GM12891 (cell line): ENCODE data around the gene QPCTL.

ENCODE experiments used
- PAX5 ChIP-seq: IDR thresholded peaks from 2 replicates; pipeline ENCODE4 v1.6.1; 2011; ENCODE audit warnings: low read length, moderate library complexity, mild to moderate bottlenecking; ENCODE audit not compliant: insufficient read depth, severe bottlenecking
- POLR2A ChIP-seq: IDR thresholded peaks from 2 replicates; pipeline ENCODE4 v1.6.1; 2011; ENCODE audit warnings: low read depth, low read length, control low read depth
- POLR2AphosphoS5 ChIP-seq: IDR thresholded peaks from 2 replicates; pipeline ENCODE4 v1.6.1; 2011; ENCODE audit warnings: low read depth, low read length, control low read depth
- TAF1 ChIP-seq: IDR thresholded peaks from 2 replicates; pipeline ENCODE4 v1.6.1; 2011; ENCODE audit warnings: low read depth, low read length, control low read depth

GRCh38 chr19:45643927-45644771 is 48.3 kb upstream of the QPCTL start:
- TF ChIP-seq TAF1 (no peak), POLR2A (no peak), POLR2AphosphoS5 (no peak), PAX5 (no peak)
